Measurements from ENCODE around the gene TMEM179B.
"Not testable (repeated sequence)": the region's sequence is repeated elsewhere in the genome, so short reads cannot be mapped to it uniquely, and the experiment has no call there.

TMEM179B gene, protein sequence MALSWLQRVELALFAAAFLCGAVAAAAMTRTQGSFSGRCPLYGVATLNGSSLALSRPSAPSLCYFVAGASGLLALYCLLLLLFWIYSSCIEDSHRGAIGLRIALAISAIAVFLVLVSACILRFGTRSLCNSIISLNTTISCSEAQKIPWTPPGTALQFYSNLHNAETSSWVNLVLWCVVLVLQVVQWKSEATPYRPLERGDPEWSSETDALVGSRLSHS

DNA sequence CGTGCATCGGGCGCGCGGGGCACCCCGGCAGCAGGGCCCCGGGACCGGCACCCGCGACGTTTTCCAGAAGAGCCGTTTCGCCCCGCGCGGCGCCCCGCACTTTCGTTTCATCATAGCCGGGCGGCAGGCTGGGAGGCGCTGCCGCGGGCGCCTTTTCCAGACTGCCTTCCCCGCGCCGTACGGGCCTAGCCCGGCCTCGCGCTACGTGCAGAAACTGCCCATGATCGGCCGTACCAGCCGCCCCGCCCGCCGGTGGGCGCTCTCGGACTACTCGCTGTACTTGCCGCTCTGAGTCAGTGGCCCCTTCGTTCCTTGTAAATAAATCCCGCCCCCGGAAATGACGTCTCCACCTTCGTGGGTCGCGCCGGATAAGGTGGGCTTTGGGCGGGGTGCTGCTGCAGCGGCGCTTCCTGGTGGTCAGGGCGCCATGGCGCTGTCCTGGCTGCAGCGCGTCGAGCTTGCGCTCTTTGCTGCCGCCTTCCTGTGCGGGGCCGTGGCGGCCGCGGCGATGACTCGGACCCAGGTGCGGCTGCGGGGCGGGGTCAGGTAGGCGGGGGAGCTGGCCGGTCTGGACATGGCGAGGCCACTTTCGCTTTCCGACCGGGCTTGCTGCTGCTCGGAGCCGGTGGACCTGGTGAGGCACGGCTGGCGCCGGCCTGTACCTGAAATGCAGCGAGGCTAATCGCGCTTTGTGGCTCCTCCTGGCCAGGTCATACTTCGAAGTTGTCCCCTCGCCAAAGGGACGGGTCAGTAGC is at the start of gene TMEM179B:
TMEM179B (plus strand) TSS at position 398 of the 755 bp plus-strand sequence; CDS start at position 428, 30 bp downstream.
- peak within 1 kb of the TSS; percentile 86 for H3K27ac ChIP-seq (ENCODE audit: low read depth, low read length)
- H3K4me1 ChIP-seq (ENCODE audit: control insufficient read depth, insufficient read depth, low read length) = peaks cover 12% of the 10 kb centered on the region
- H3K9me3 ChIP-seq (ENCODE audit: control insufficient read depth, insufficient read depth, low read depth, low read length) = no peaks in the 10 kb centered on the region
- H3K36me3 ChIP-seq (ENCODE audit: control insufficient read depth, insufficient read depth, low read length) = peaks cover 42% of the 10 kb centered on the region
- peak within 1 kb of the TSS; percentile 96 for H3K4me3 ChIP-seq (ENCODE audit: low read depth, low read length)
- H3K27me3 ChIP-seq (ENCODE audit: control insufficient read depth, insufficient read depth, low read length) = no peaks in the 10 kb centered on the region
- peak within 1 kb of the TSS; percentile 97 for H3K9ac ChIP-seq (ENCODE audit: low read length)

DNA sequence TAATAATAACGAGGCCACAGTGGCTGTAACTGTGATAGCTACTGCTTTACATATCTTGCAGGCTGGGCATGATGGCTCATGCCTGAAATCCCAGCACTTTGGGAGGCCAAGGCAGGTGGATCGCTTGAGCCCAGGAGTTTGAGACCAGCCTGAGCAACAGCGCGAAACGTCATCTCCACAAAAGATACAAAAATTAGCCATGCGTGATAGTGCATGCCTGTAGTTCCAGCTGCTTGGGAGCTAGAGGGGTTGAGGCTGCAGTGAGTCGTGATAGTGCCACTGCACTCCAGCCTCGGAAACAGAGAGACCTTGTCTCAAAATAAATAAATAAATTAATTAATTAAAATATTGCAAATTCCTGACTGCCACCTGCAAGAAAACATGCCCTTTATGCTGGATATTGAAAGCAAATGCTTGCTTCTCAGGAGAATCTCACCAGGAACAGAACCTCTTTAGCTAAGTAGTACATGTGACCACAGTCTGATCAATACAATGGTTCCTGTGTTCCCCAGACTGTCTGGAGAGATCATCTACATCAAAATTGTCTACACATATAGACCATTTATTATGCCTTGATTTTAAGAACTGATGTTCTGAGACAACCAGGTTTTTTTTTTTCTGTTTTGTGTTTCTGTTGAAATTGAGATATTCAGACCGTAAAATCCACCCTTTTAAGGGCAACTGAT is 39.6 kb upstream of the TMEM179B start:
- H3K27me3 ChIP-seq (ENCODE audit: control insufficient read depth, insufficient read depth, low read length) = no peaks in the 10 kb centered on the region
- H3K4me1 ChIP-seq (ENCODE audit: control insufficient read depth, insufficient read depth, low read length) = no peaks in the 10 kb centered on the region
- no peaks in the 10 kb centered on the region for H3K9me3 ChIP-seq (ENCODE audit: control insufficient read depth, insufficient read depth, low read depth, low read length)
- no peak overlapping the region for H3K27ac ChIP-seq (ENCODE audit: low read depth, low read length)
- no peak overlapping the region for H3K9ac ChIP-seq (ENCODE audit: low read length)
- peaks cover 20% of the 10 kb centered on the region for H3K36me3 ChIP-seq (ENCODE audit: control insufficient read depth, insufficient read depth, low read length)
- no peak overlapping the region for H3K4me3 ChIP-seq (ENCODE audit: low read depth, low read length)

DNA sequence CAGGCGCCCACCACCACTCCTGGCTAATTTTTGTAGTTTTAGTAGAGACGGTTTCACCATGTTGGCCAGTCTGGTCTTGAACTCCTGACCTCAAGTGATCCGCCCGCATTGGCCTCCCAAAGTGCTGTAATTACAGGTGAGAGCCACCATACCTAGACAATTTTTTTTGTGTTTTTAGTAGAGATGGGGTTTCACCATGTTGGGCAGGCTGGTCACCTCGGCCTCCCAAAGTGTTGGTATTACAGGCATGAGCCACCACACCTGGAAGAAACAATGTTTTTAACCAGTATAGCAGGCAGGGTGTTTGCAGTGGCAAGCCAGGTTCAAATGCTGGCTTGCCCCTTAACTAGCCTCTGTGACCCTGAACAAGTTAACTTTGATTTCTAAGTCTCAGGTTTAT is 37.3 kb upstream of the TMEM179B start:
- not testable (repeated sequence) for H3K9ac ChIP-seq (ENCODE audit: low read length); H3K27ac ChIP-seq (ENCODE audit: low read depth, low read length); H3K4me3 ChIP-seq (ENCODE audit: low read depth, low read length); H3K4me1 ChIP-seq (ENCODE audit: control insufficient read depth, insufficient read depth, low read length); H3K9me3 ChIP-seq (ENCODE audit: control insufficient read depth, insufficient read depth, low read depth, low read length); H3K27me3 ChIP-seq (ENCODE audit: control insufficient read depth, insufficient read depth, low read length)
- peaks cover 28% of the 10 kb centered on the region for H3K36me3 ChIP-seq (ENCODE audit: control insufficient read depth, insufficient read depth, low read length)

DNA sequence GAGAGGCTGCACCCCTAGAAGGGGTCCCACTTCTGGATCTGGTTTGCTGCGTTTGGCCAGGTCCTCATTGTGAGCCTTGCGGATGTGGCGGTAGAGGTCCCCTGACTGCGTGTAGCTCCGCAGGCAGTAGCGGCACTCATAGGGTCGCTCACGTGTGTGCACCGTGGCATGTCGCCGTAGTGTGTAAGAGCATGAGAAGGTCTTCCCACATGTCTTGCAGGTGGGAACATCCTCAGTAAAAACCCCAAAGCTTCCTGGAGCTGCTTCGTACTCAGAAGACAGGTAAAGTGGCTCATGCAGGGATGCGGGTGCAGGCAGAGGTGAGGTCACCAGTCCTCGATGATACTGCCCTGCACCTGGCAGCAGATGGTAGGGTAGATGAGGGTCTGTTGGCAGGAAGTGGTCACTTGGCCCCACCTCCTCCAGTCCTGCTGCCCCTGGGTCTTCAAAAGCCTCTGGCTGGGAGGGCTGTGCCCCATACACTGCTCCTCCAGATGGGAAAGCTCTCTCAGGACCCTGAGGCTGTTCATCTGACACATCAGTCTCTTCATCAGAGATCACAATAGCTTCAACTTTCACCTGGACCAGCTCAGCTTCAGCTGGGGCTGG is 34.9 kb upstream of the TMEM179B start:
- H3K27ac ChIP-seq (ENCODE audit: low read depth, low read length) = no peak overlapping the region
- H3K4me1 ChIP-seq (ENCODE audit: control insufficient read depth, insufficient read depth, low read length) = peaks cover 9% of the 10 kb centered on the region; the same call in 1 of the 2 replicates
- peaks cover 28% of the 10 kb centered on the region for H3K36me3 ChIP-seq (ENCODE audit: control insufficient read depth, insufficient read depth, low read length)
- H3K9me3 ChIP-seq (ENCODE audit: control insufficient read depth, insufficient read depth, low read depth, low read length) = no peaks in the 10 kb centered on the region
- no peak overlapping the region for H3K4me3 ChIP-seq (ENCODE audit: low read depth, low read length)
- H3K9ac ChIP-seq (ENCODE audit: low read length) = no peak overlapping the region
- H3K27me3 ChIP-seq (ENCODE audit: control insufficient read depth, insufficient read depth, low read length) = no peaks in the 10 kb centered on the region

DNA sequence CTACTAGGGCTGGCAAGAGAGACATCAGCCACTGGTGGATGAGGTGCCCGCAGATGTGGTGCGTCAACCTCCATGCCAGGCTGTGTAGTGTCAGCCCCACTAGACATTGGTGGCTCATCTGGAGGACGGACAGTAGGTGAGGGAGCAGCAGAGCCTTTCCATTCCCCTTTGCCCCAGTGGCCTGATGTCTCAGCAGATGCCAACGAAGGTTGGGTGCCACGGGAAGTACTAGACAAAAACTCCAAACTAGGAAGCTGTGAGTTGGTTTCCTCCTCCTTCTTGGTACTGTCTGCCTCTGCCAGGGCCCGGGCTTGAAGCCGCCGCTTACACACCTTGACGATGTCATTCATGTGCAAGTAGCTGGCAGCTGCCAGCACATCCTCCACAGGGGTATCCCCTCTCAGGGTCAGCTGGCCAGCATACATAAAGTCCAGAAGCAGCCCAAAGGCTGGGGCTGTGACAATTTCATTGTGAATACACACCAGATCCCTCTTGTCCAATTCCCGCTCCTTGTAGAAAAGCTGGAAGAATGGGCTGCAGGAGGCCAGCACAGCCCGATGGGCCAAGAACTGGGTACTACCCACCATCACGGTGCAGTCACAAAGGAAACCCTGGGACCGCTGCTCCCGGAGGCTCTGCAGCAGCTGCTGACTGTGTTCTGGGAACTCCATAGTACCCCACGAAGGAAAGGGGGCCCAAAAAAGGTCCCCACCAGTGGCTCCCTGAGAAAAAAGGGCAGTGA is 34.0 kb upstream of the TMEM179B start:
- peaks cover 11% of the 10 kb centered on the region; the same call in 1 of the 2 replicates for H3K4me1 ChIP-seq (ENCODE audit: control insufficient read depth, insufficient read depth, low read length)
- H3K36me3 ChIP-seq (ENCODE audit: control insufficient read depth, insufficient read depth, low read length) = peaks cover 28% of the 10 kb centered on the region
- H3K27me3 ChIP-seq (ENCODE audit: control insufficient read depth, insufficient read depth, low read length) = no peaks in the 10 kb centered on the region
- peak overlapping the region; percentile 89 for H3K4me3 ChIP-seq (ENCODE audit: low read depth, low read length)
- H3K9ac ChIP-seq (ENCODE audit: low read length) = no peak overlapping the region
- peak overlapping the region; percentile 8; the same call in 1 of the 2 replicates for H3K27ac ChIP-seq (ENCODE audit: low read depth, low read length)
- no peaks in the 10 kb centered on the region for H3K9me3 ChIP-seq (ENCODE audit: control insufficient read depth, insufficient read depth, low read depth, low read length)

DNA sequence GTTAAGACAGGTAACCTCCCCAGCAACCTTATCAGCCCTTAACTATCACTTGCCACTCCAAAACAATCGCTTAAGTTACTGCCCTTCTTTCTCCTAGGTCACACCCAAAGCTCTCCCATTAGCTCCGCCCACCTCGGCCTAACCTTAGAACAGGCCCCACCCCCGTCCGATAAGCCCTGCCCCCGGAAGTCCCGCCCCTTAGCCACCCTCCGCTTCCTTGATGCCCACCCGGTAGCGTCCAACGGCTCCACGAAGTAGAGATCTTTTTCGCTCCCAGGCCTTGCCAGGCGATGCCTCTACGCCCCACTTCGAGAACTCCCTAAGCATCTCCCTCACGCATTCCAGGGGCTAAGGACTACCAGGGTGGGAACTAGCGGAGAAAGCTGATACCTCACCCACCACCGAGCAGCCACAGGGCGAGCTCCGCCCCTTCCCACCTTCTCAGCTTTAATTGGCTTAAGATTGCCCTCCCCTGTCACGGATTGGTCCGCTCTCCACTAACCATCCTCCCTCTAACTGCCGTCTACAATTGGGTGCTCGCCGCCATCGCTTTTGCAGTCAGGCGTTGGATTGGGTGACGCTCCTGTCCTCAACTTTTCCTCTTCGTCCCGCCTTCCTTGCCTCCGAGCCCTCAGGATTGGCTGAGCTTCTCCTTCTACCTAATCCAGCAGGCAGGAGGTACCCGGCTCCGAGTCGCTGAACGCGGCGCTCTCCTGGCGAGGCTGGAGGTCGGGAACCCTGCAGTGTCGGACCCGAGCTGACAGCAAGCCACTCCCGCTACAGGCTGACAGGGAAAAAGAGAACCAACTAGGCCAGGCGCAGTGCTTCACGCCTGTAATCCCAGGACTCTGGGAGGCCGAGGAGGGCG is 33.2 kb upstream of the TMEM179B start, which contains the start of gene ZBTB3:
ZBTB3 (minus strand) TSS at position 425 of the 868 bp plus-strand sequence. CDS start 496 bp downstream, outside the sequence.
- peak within 1 kb of the TSS; percentile 75 for H3K9ac ChIP-seq (ENCODE audit: low read length)
- no peaks in the 10 kb centered on the region for H3K27me3 ChIP-seq (ENCODE audit: control insufficient read depth, insufficient read depth, low read length)
- H3K27ac ChIP-seq (ENCODE audit: low read depth, low read length) = peak within 1 kb of the TSS; percentile 22
- H3K9me3 ChIP-seq (ENCODE audit: control insufficient read depth, insufficient read depth, low read depth, low read length) = no peaks in the 10 kb centered on the region
- peaks cover 14% of the 10 kb centered on the region; the same call in 1 of the 2 replicates for H3K4me1 ChIP-seq (ENCODE audit: control insufficient read depth, insufficient read depth, low read length)
- peaks cover 25% of the 10 kb centered on the region for H3K36me3 ChIP-seq (ENCODE audit: control insufficient read depth, insufficient read depth, low read length)
- H3K4me3 ChIP-seq (ENCODE audit: low read depth, low read length) = peak within 1 kb of the TSS; percentile 89

DNA sequence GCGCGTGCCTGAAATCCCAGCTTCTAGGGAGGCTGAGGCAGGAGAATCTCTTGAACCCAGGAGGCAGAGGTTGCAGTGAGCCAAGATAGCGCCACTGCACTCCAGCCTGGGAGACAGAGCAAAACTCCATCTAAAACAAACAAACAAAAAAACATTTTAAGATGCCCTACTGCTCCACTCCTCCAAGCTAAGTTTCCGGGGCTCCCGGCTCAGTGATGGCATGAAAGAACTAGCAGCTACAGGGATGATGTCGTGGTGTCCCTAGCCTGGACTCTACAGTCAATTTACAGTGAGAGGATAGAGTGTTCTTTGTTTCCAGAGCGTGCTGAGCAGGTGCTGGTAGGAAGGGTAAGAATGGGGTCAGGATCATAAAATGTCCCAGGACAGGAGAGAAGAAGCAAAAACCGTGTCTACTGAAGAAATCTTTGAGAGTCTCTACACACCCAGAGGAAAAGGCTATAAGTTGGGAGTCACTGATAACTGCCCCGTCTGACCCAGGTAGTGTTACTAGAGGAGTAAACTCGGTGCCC is 32.1 kb upstream of the TMEM179B start:
- Histone ChIP-seq H3K4me3 (ENCODE audit: low read depth, low read length) (no peak overlapping the region), H3K4me1 (ENCODE audit: control insufficient read depth, insufficient read depth, low read length) (peaks cover 14% of the 10 kb centered on the region; the same call in 1 of the 2 replicates), H3K9me3 (ENCODE audit: control insufficient read depth, insufficient read depth, low read depth, low read length) (no peaks in the 10 kb centered on the region), H3K27me3 (ENCODE audit: control insufficient read depth, insufficient read depth, low read length) (no peaks in the 10 kb centered on the region), H3K36me3 (ENCODE audit: control insufficient read depth, insufficient read depth, low read length) (peaks cover 17% of the 10 kb centered on the region), H3K27ac (ENCODE audit: low read depth, low read length) (no peak overlapping the region), H3K9ac (ENCODE audit: low read length) (no peak overlapping the region)

DNA sequence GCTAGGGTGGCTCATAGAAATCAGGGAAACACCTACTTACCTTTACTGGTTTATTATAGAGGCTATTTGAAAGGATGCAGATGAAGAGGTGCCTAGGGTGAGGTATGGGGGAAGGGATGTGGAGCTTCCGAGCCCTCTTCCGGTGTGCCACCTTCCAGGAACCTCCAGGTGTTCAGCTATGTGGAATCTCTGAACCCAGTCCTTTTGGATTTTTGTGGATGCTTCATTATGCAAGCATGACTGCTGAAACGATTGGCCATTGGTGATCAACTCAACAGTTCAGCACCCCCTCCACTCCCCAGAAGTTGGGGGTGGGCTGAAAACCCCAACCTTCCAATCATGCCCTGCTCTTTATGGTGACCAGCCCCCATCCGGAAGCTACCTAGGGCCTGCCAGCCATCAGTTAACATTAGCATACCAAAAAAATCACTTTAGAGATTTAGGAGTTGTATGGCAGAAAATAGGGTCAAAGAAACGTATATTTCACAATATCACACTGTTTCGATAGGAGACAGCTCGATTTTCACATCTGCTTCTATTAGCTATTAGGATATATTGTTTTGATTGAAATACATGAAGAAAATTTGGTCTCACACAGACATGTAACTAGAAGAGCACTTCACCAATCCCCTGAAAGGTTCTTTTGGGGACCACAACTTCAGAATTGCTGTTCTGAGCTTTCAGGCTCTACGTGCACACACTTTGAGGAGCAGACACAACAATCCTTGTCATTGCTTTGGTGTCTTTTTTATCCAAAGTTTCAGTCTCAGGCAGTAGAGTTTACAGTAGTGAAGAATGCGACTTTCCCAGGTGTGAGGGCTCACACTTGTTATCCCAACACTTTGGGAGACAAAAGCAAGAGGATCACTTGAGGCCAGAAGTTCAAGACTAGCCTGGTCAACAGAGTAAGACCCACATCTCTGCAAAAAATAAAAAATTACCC is 29.1 kb upstream of the TMEM179B start:
- Histone ChIP-seq H3K9me3 (ENCODE audit: control insufficient read depth, insufficient read depth, low read depth, low read length) (no peaks in the 10 kb centered on the region), H3K27me3 (ENCODE audit: control insufficient read depth, insufficient read depth, low read length) (no peaks in the 10 kb centered on the region), H3K27ac (ENCODE audit: low read depth, low read length) (peak overlapping the region; percentile 82), H3K9ac (ENCODE audit: low read length) (peak overlapping the region; percentile 68), H3K4me1 (ENCODE audit: control insufficient read depth, insufficient read depth, low read length) (peaks cover 21% of the 10 kb centered on the region), H3K4me3 (ENCODE audit: low read depth, low read length) (peak overlapping the region; percentile 55), H3K36me3 (ENCODE audit: control insufficient read depth, insufficient read depth, low read length) (peaks cover 8% of the 10 kb centered on the region)

DNA sequence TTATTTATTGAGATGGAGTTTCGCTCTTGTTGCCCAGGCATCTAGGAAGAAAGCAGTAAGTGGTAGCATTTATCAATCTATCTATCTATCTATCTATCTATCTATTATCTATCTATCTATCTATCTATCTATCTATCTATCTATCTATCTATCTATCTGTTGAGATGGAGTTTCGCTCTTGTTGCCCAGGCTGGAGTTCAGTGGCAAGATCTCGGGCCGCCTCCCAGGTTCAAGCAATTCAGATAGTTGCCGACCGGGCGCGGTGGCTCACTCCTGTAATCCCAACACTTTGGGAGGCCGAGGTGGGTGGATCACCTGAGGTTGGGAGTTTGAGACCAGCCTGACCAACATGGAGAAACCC is 26.4 kb upstream of the TMEM179B start:
- not testable (repeated sequence) for H3K27me3 ChIP-seq (ENCODE audit: control insufficient read depth, insufficient read depth, low read length); H3K9me3 ChIP-seq (ENCODE audit: control insufficient read depth, insufficient read depth, low read depth, low read length); H3K9ac ChIP-seq (ENCODE audit: low read length); H3K27ac ChIP-seq (ENCODE audit: low read depth, low read length)
- Histone ChIP-seq H3K36me3 (ENCODE audit: control insufficient read depth, insufficient read depth, low read length) (peaks cover 24% of the 10 kb centered on the region), H3K4me3 (ENCODE audit: low read depth, low read length) (peak overlapping the region; percentile 39), H3K4me1 (ENCODE audit: control insufficient read depth, insufficient read depth, low read length) (peaks cover 16% of the 10 kb centered on the region)
